K562 (cell line): ENCODE results near the gene CNPPD1. TPM values are rescaled to one million over a fixed set of nuclear protein-coding genes. Genes with fewer than 3 reads are reported as not detected.

Source experiments
- EP400 ChIP-seq: fragments of 450-650 bp; IDR thresholded peaks from 2 replicates; pipeline ENCODE4 v1.6.1; 2017; ENCODE audit warnings: antibody characterized with exemption, mild to moderate bottlenecking, moderate library complexity
- FUS ChIP-seq: fragments of 200-400 bp; formaldehyde crosslinking; optimal IDR thresholded peaks from 2 replicates; pipeline ENCODE3; 2017; ENCODE audit warnings: low read depth, low read length
- GTF2F1 ChIP-seq: IDR thresholded peaks from 2 replicates; pipeline ENCODE4 v1.6.1; 2011; ENCODE audit warnings: low read depth, low read length, improper control_type of control experiment
- HDAC1 ChIP-seq, 2 experiments: fragments of 450-650 bp; IDR thresholded peaks; 2 replicates each; pipeline ENCODE4 v1.6.1; 2016 to 2017; ENCODE audit warnings: inconsistent platforms in 1 of 2, mild to moderate bottlenecking in 1 of 2, moderate library complexity in 1 of 2
- KDM4B ChIP-seq, 2 experiments: fragments of 450-650 bp in 1 of 2; sonication (generic) in 1 of 2; IDR thresholded peaks; 2 replicates each; pipeline ENCODE4 v1.6.1; 2016 to 2017; ENCODE audit warnings: borderline replicate concordance in 2 of 2, antibody characterized with exemption in 1 of 2, low read depth in 1 of 2, mild to moderate bottlenecking in 1 of 2
- MEIS2 ChIP-seq: fragments of 450-650 bp; IDR thresholded peaks from 2 replicates; pipeline ENCODE4 v1.6.1; 2014; ENCODE audit warnings: mild to moderate bottlenecking; ENCODE audit not compliant: partially characterized antibody
- NELFE ChIP-seq: IDR thresholded peaks from 2 replicates; pipeline ENCODE4 v1.6.1; 2011; ENCODE audit warnings: mild to moderate bottlenecking; ENCODE audit not compliant: insufficient read depth, insufficient read length
- POLR2AphosphoS5 ChIP-seq: IDR thresholded peaks from 2 replicates; pipeline ENCODE4 v1.6.1; 2011; ENCODE audit warnings: mild to moderate bottlenecking, low read depth, low read length, moderate library complexity; ENCODE audit not compliant: control insufficient read depth, insufficient read depth
- SMC3 ChIP-seq: conservative IDR thresholded peaks from 2 replicates; pipeline ENCODE4 v1.6.1; 2011; ENCODE audit warnings: low read depth, low read length, improper control_type of control experiment; ENCODE audit not compliant: insufficient read depth
- SUPT5H ChIP-seq: fragments of 450-650 bp; IDR thresholded peaks from 2 replicates; pipeline ENCODE4 v1.6.1; 2016
- TARDBP ChIP-seq: fragments of 450-650 bp; IDR thresholded peaks from 2 replicates; pipeline ENCODE4 v1.6.1; 2016
- TEAD2 ChIP-seq: fragments of 450-650 bp; IDR thresholded peaks from 2 replicates; pipeline ENCODE4 v1.6.1; 2016; ENCODE audit warnings: missing genetic modification characterization, control low read depth, missing compliant biosample characterization
- XRCC5 ChIP-seq: fragments of 200-400 bp; formaldehyde crosslinking; IDR thresholded peaks from 2 replicates; pipeline ENCODE4 v1.6.1; 2017; ENCODE audit warnings: low read depth, mild to moderate bottlenecking, low read length
- YY1 ChIP-seq, 3 experiments: IDR thresholded peaks; 2 replicates each; pipeline ENCODE4 v1.6.1; 2011; ENCODE audit warnings: low read length in 2 of 3, mild to moderate bottlenecking in 2 of 3, moderate library complexity in 2 of 3, borderline replicate concordance in 1 of 3, control low read depth in 1 of 3, low read depth in 1 of 3; ENCODE audit not compliant: insufficient read depth in 3 of 3, insufficient replicate concordance in 2 of 3, control insufficient read depth in 1 of 3, insufficient read length in 1 of 3; ENCODE audit errors: extremely low read depth in 1 of 3
- ZNF24 ChIP-seq: fragments of 450-650 bp; IDR thresholded peaks from 2 replicates; pipeline ENCODE4 v1.6.1; 2016
- ZNF436 ChIP-seq: fragments of 250-450, 450-650 bp; sonication (Bioruptor Pico); formaldehyde crosslinking; IDR thresholded peaks from 2 replicates; pipeline ENCODE4 v1.7.0; 2020; ENCODE audit warnings: mild to moderate bottlenecking
- polyA plus RNA-seq, 8 experiments: library from polyadenylated mRNA; depleted of rRNA in 4 of 8; stranded (reverse) in 5 of 8; unstranded in 3 of 8; fragments of >200 nt; fragmentation: Nextera tagmentation in 2 of 8; fragmentation: Illumina TruSeq in 1 of 8; extraction: Ambion mirVana in 2 of 8; extraction: Trizol in 1 of 8; gene quantifications; 2 replicates each; pipeline versions ENCODE4 v1.2.1 to v1.2.3, GENCODE V29; 2011 to 2014; ENCODE audit warnings: inconsistent platforms in 1 of 8, missing spikeins in 1 of 8
- total RNA-seq, 7 experiments: library from RNA; depleted of rRNA in 6 of 7; stranded (reverse); fragments of >200 nt in 6 of 7; fragmentation: Illumina TruSeq in 2 of 7; extraction: Trizol in 2 of 7; gene quantifications; 2 replicates each; pipeline versions ENCODE4 v1.2.1 to v1.2.3, GENCODE V29; 2011 to 2021; ENCODE audit warnings: low replicate concordance in 1 of 7
- TF ChIP-seq, protein P1 (sequence below): sonication (generic); formaldehyde crosslinking; IDR thresholded peaks from 2 replicates; pipeline ENCODE4 v1.8.0; 2022; ENCODE audit warnings: mild to moderate bottlenecking, missing genetic modification reagents
- TF ChIP-seq, protein P2 (sequence below): fragments of 450-650 bp; conservative IDR thresholded peaks from 2 replicates; pipeline ENCODE4 v1.6.1; 2016; ENCODE audit warnings: missing genetic modification characterization, low read depth, mild to moderate bottlenecking, control low read depth, missing compliant biosample characterization
- TF ChIP-seq, protein P3 (sequence below): IDR thresholded peaks from 2 replicates; pipeline ENCODE4 v1.6.1; 2011; ENCODE audit warnings: borderline replicate concordance, low read depth, mild to moderate bottlenecking, moderate library complexity, low read length; ENCODE audit not compliant: insufficient read depth, poor library complexity, severe bottlenecking

Gene CNPPD1
- total and polyA plus RNA-seq, 9 of the 15 experiments (the other 6 are each of a cell fraction or from before 2014, with no cell fraction given), result 9.9 to 53.5 (median 27.0) TPM

DNA sequence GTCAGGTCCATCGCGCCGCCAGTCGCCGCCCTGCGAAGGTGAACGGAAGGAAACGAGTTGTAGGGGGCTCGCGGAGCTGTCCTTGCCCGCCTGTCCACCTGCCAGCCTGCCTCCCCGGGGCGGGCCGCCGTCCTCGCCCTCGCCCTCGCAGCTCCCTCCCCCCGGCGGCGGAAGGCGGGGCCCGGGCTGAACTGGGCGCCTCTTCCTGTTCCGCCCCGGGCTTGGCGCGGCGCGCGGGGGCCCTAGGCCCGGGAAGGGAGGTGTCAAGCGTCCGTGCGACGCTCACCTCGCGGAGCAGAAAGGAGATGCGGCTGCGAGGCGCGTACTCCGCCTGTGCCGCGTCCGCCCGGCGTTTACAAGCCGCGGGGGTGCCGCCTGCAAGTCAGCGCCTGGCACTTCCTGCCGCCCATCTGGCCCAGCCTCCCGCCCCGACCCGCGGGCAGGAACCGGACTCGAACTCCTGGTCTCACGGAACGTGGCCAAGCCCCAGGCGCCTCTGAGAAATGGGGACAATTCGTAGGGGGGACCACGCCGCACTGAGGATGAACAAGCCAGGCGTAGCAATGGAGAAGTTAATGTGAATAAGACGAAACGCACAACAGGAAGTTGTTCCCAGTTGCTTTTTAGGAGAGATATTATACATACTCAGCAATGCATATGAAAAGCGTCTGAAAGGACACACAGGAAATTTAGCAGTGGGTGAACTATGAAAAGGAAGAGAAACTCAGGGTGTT lies at the start of gene CNPPD1 (continued):
- TF ChIP-seq, protein P1, sequence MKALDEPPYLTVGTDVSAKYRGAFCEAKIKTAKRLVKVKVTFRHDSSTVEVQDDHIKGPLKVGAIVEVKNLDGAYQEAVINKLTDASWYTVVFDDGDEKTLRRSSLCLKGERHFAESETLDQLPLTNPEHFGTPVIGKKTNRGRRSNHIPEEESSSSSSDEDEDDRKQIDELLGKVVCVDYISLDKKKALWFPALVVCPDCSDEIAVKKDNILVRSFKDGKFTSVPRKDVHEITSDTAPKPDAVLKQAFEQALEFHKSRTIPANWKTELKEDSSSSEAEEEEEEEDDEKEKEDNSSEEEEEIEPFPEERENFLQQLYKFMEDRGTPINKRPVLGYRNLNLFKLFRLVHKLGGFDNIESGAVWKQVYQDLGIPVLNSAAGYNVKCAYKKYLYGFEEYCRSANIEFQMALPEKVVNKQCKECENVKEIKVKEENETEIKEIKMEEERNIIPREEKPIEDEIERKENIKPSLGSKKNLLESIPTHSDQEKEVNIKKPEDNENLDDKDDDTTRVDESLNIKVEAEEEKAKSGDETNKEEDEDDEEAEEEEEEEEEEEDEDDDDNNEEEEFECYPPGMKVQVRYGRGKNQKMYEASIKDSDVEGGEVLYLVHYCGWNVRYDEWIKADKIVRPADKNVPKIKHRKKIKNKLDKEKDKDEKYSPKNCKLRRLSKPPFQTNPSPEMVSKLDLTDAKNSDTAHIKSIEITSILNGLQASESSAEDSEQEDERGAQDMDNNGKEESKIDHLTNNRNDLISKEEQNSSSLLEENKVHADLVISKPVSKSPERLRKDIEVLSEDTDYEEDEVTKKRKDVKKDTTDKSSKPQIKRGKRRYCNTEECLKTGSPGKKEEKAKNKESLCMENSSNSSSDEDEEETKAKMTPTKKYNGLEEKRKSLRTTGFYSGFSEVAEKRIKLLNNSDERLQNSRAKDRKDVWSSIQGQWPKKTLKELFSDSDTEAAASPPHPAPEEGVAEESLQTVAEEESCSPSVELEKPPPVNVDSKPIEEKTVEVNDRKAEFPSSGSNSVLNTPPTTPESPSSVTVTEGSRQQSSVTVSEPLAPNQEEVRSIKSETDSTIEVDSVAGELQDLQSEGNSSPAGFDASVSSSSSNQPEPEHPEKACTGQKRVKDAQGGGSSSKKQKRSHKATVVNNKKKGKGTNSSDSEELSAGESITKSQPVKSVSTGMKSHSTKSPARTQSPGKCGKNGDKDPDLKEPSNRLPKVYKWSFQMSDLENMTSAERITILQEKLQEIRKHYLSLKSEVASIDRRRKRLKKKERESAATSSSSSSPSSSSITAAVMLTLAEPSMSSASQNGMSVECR, result peak; percentile 71; the same call in 1 of the 2 replicates
- TF ChIP-seq, protein P2, sequence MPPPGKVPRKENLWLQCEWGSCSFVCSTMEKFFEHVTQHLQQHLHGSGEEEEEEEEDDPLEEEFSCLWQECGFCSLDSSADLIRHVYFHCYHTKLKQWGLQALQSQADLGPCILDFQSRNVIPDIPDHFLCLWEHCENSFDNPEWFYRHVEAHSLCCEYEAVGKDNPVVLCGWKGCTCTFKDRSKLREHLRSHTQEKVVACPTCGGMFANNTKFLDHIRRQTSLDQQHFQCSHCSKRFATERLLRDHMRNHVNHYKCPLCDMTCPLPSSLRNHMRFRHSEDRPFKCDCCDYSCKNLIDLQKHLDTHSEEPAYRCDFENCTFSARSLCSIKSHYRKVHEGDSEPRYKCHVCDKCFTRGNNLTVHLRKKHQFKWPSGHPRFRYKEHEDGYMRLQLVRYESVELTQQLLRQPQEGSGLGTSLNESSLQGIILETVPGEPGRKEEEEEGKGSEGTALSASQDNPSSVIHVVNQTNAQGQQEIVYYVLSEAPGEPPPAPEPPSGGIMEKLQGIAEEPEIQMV (tag), result no peak
- no peak for TF ChIP-seq SMC3
- TF ChIP-seq ZNF436 (CRISPR knock-in tag), result no peak
- peak; percentile 75 for TF ChIP-seq SUPT5H
- TF ChIP-seq MEIS2, result no peak
- no peak for TF ChIP-seq NELFE
- TF ChIP-seq HDAC1 (IDR thresholded peaks at IDR 0.05), result no peak; a peak in 1 of 4 replicates
- no peak for TF ChIP-seq TEAD2 (tag)
- TF ChIP-seq ZNF24, result no peak
- peak; percentile 58 for TF ChIP-seq POLR2AphosphoS5
- TF ChIP-seq GTF2F1, result no peak
- 0 out of 2 replicates have a peak, but pooled peaks have one; percentile 15 for TF ChIP-seq XRCC5
- peak; percentile 25; the same call in 1 of the 2 replicates for TF ChIP-seq EP400
- TF ChIP-seq KDM4B (IDR thresholded peaks at IDR 0.05; ENCODE audit: borderline replicate concordance in 2 of 2, low read depth in 1 of 2), result peak in 1 of 2 experiments; percentile 45; a peak in 1 of 4 replicates
- no peak for TF ChIP-seq TARDBP
- peak in 2 of 3 experiments; percentile 50 to 58 for TF ChIP-seq YY1 (IDR thresholded peaks at IDR 0.05; ENCODE audit: borderline replicate concordance in 1 of 3, control insufficient read depth in 1 of 3, extremely low read depth in 1 of 3, insufficient read depth in 3 of 3, insufficient read length in 1 of 3, insufficient replicate concordance in 2 of 3, low read depth in 1 of 3, low read length in 2 of 3)
- peak; percentile 31 for TF ChIP-seq FUS
- TF ChIP-seq, protein P3, sequence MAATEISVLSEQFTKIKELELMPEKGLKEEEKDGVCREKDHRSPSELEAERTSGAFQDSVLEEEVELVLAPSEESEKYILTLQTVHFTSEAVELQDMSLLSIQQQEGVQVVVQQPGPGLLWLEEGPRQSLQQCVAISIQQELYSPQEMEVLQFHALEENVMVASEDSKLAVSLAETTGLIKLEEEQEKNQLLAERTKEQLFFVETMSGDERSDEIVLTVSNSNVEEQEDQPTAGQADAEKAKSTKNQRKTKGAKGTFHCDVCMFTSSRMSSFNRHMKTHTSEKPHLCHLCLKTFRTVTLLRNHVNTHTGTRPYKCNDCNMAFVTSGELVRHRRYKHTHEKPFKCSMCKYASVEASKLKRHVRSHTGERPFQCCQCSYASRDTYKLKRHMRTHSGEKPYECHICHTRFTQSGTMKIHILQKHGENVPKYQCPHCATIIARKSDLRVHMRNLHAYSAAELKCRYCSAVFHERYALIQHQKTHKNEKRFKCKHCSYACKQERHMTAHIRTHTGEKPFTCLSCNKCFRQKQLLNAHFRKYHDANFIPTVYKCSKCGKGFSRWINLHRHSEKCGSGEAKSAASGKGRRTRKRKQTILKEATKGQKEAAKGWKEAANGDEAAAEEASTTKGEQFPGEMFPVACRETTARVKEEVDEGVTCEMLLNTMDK, result no peak
